Ishikawa (cell line): ENCODE data around the gene RSPH3.

Experiments
- CEBPB ChIP-seq: IDR thresholded peaks from 2 replicates; pipeline ENCODE4 v1.6.1; 2012
- CREB1 ChIP-seq: IDR thresholded peaks from 2 replicates; pipeline ENCODE4 v1.6.1; 2012; ENCODE audit warnings: low read depth
- EGR1 ChIP-seq: IDR thresholded peaks from 2 replicates; pipeline ENCODE4 v1.6.1; 2012
- EP300 ChIP-seq: IDR thresholded peaks from 2 replicates; pipeline ENCODE4 v1.6.1; 2012; ENCODE audit warnings: borderline replicate concordance
- FOXM1 ChIP-seq: IDR thresholded peaks from 2 replicates; pipeline ENCODE4 v1.6.1; 2012; ENCODE audit warnings: low read depth, borderline replicate concordance
- NFIC ChIP-seq: IDR thresholded peaks from 2 replicates; pipeline ENCODE4 v1.6.1; 2012
- RAD21 ChIP-seq: IDR thresholded peaks from 2 replicates; pipeline ENCODE4 v1.6.1; 2012; ENCODE audit warnings: low read depth
- REST ChIP-seq: IDR thresholded peaks from 2 replicates; pipeline ENCODE4 v1.6.1; 2012; ENCODE audit warnings: low read depth, mild to moderate bottlenecking
- TAF1 ChIP-seq: IDR thresholded peaks from 2 replicates; pipeline ENCODE4 v1.6.1; 2012; ENCODE audit warnings: low read depth, mild to moderate bottlenecking
- TCF12 ChIP-seq: IDR thresholded peaks from 2 replicates; pipeline ENCODE4 v1.6.1; 2012; ENCODE audit warnings: low read depth
- TEAD4 ChIP-seq: IDR thresholded peaks from 2 replicates; pipeline ENCODE4 v1.6.1; 2012
- USF1 ChIP-seq: IDR thresholded peaks from 2 replicates; pipeline ENCODE4 v1.6.1; 2012
- YY1 ChIP-seq: IDR thresholded peaks from 2 replicates; pipeline ENCODE4 v1.6.1; 2012; ENCODE audit warnings: low read depth
- ZBTB7A ChIP-seq: IDR thresholded peaks from 2 replicates; pipeline ENCODE4 v1.6.1; 2012; ENCODE audit warnings: low read depth
- TF ChIP-seq, protein P1 (sequence below): IDR thresholded peaks from 2 replicates; pipeline ENCODE4 v1.6.1; 2012

The RSPH3 gene

GRCh38 chr6:158939255-158940159 lies 60.5 kb downstream of the RSPH3 start:
- TF ChIP-seq TEAD4 = no peak
- TF ChIP-seq RAD21 = no peak
- no peak for TF ChIP-seq FOXM1
- TF ChIP-seq ZBTB7A = no peak
- TF ChIP-seq TCF12 = no peak
- TF ChIP-seq USF1 = no peak
- TF ChIP-seq CEBPB = no peak

GRCh38 chr6:158938811-158939254 lies 61.2 kb downstream of the RSPH3 start:
- no peak for TF ChIP-seq ZBTB7A
- TF ChIP-seq TAF1 = no peak
- no peak for TF ChIP-seq EGR1
- TF ChIP-seq YY1 = no peak
- TF ChIP-seq USF1 = no peak
- no peak for TF ChIP-seq RAD21
- no peak for TF ChIP-seq FOXM1
- TF ChIP-seq EP300 = no peak
- TF ChIP-seq NFIC = no peak
- TF ChIP-seq TCF12 = no peak
- no peak for TF ChIP-seq TEAD4
- TF ChIP-seq, protein P1, sequence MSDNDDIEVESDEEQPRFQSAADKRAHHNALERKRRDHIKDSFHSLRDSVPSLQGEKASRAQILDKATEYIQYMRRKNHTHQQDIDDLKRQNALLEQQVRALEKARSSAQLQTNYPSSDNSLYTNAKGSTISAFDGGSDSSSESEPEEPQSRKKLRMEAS = no peak
- TF ChIP-seq CREB1 = no peak
- no peak for TF ChIP-seq REST
- no peak for TF ChIP-seq CEBPB

DNA sequence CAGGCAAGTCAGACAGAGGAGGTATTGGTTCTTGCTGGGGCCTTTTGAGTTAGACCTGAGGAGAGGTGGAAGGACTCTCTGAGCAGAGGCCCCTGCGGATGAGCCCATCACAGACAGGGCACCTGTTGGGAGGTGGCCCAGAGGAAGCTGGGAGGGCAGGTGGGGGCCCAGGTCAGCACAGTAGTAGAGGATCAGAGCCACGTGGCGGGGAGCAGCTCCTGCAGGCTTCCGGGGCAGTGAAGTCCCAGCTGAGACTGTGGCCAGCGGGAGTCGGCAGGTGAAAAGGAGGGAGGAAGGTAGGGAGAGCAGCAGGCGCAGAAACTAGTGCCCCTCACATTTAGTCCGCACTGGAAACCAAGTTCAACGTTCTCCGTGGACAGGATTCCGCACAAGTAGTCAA lies 61.8 kb downstream of the RSPH3 start:
- TF ChIP-seq CEBPB = no peak
- TF ChIP-seq NFIC = no peak
- no peak for TF ChIP-seq EP300
- TF ChIP-seq ZBTB7A = no peak
- TF ChIP-seq, protein P1 = no peak
- no peak for TF ChIP-seq TCF12
- TF ChIP-seq REST = no peak
- no peak for TF ChIP-seq USF1
- no peak for TF ChIP-seq TAF1

GRCh38 chr6:158934157-158934556 lies 65.8 kb downstream of the RSPH3 start:
- TF ChIP-seq EP300 (no peak), USF1 (no peak), TAF1 (no peak), CEBPB (no peak)

DNA sequence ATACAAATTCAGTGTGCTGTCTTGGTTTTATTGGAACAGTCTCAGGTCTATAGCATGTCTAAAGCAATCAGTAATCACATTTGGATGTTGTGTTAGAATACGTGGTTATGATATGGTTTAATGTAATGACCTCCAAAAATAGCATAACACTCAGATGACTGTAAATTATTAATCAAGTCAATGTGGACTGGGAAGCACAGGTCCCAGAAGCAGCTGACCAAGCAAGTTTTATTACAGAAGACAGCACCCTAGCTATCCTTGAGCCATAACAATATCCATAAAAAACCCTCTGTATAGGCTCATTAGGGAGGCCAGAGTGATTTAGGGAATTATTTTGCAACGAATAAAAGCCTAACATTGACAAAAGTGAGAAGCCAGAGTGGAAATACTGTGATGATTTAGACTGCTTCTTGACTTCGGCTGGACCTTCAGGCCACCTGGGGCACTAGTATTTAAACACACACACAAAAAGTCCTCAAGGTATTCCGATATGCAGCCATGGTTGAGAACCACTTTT lies 66.9 kb downstream of the RSPH3 start:
- TF ChIP-seq YY1 (no peak), TCF12 (no peak), USF1 (no peak), CREB1 (no peak), ZBTB7A (no peak), EP300 (no peak), FOXM1 (no peak), REST (no peak), RAD21 (no peak)
- TF ChIP-seq, protein P1 = no peak
